HAP-1 (cell line): ENCODE measurements around the gene RNF145.
"Not testable (repeated sequence)": the region's sequence is repeated elsewhere in the genome, so short reads cannot be mapped to it uniquely, and the experiment has no call there.

ENCODE experiments used
- DNase-seq, 2 experiments: peaks; one replicate each; pipeline ENCODE4 v3.0.0-alpha.2; 2016 to 2020; ENCODE audit warnings: low spot score in 2 of 2
- H3K27me3 ChIP-seq: fragments of 250-450 bp; sonication (Bioruptor Pico); 2 replicates; pipeline ENCODE4 v1.5.1; 2020; ENCODE audit warnings: low read depth, mild to moderate bottlenecking, moderate library complexity
- H3K36me3 ChIP-seq: fragments of 250-450 bp; sonication (Bioruptor Pico); replicated peaks from 2 replicates; pipeline ENCODE4 v1.5.1; 2020; ENCODE audit warnings: mild to moderate bottlenecking
- H3K4me1 ChIP-seq: fragments of 250-450 bp; sonication (Bioruptor Pico); 2 replicates; pipeline ENCODE4 v1.5.1; 2020; ENCODE audit warnings: mild to moderate bottlenecking
- H3K4me3 ChIP-seq: fragments of 250-450 bp; sonication (Bioruptor Pico); 2 replicates; pipeline ENCODE4 v1.5.1; 2020; ENCODE audit warnings: mild to moderate bottlenecking, moderate library complexity
- H3K9me3 ChIP-seq: fragments of 250-450 bp; sonication (Bioruptor Pico); 2 replicates; pipeline ENCODE4 v1.5.1; 2020; ENCODE audit warnings: mild to moderate bottlenecking, moderate library complexity
- in situ Hi-C: fragments of 300-500 bp; cut with MboI; formaldehyde crosslinking; loops from 3 replicates; pipeline ENCODE4 v1.14.3; 2020; ENCODE audit warnings: low sequenced_read_pairs, inconsistent platforms, mixed read lengths

RNF145 gene

DNA sequence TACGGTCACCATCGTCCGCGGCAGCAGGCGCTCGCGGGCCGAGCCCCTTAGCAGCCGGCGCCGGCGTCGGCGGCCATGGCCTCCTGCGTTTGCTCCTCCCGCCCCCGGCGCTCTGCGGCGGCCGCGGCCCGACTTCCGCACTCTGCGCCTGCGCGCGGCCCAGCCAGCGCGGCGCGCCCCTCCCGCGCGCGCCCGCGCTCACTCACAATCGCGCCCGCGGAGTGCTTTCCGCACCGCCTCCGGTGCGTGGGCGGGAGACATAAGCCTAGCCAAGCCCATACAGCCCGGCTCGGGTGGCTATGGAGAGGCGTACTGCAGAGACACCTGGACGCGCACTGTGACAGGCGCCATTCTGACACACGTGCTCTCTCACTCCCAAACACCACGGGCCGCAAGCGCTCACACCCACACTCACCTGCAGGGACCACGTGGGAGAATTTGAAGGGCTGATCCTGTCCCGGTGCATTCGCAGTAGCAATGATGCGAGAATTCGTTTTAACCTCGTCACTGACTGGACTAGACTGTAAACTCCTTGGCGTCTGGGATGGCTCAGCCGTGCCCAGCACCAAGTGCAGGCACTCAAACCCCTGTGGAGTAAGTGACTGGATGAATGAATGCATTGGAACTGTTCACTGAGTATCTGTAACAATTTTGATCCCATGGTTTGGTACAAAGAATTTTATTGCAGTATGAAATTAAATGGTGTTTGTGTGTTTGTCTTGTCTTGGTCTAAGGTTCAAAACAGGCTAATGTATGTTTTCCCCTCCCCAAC lies at the start of gene RNF145:
Gene RNF145, minus strand, starts transcription at position 116 of the 772 bp plus-strand sequence. CDS start 5,936 bp downstream, outside the sequence.
- no peaks in the 10 kb centered on the region for H3K9me3 ChIP-seq
- no peaks in the 10 kb centered on the region for H3K27me3 ChIP-seq
- peaks cover 39% of the 10 kb centered on the region for H3K4me1 ChIP-seq
- in situ Hi-C loops = loop anchor here (10.0 kb wide), 1 partner anchor 55 kb away; the partner anchor contains the start of gene UBLCP1
- H3K4me3 ChIP-seq = peak within 1 kb of the TSS; percentile 60
- no peaks in the 10 kb centered on the region for H3K36me3 ChIP-seq
- peak; percentile 56 to 81 for DNase-seq

GRCh38 chr5:159258361-159258760 lies 49.0 kb upstream of the RNF145 start:
- no peaks in the 10 kb centered on the region for H3K9me3 ChIP-seq
- no peaks in the 10 kb centered on the region for H3K36me3 ChIP-seq
- H3K4me3 ChIP-seq = no peak overlapping the region
- peaks cover 13% of the 10 kb centered on the region for H3K4me1 ChIP-seq
- in situ Hi-C loops = no loop called here
- no peaks in the 10 kb centered on the region for H3K27me3 ChIP-seq
- DNase-seq = peak; percentile 48 to 84

- Histone ChIP-seq H3K9me3 (no peaks in the 10 kb centered on the region), H3K4me1 (peaks cover 13% of the 10 kb centered on the region), H3K36me3 (no peaks in the 10 kb centered on the region), H3K27me3 (no peaks in the 10 kb centered on the region), H3K4me3 (no peak overlapping the region)
- no peak for DNase-seq
- in situ Hi-C loops = no loop called here
Measured at GRCh38 chr5:159257629-159258283, 48.4 kb upstream of the RNF145 start.

- no peak for DNase-seq
Measured at GRCh38 chr5:159257007-159257406, 47.7 kb upstream of the RNF145 start.

GRCh38 chr5:159252195-159252594 lies 42.8 kb upstream of the RNF145 start:
- no peaks in the 10 kb centered on the region for H3K27me3 ChIP-seq
- no peaks in the 10 kb centered on the region for H3K36me3 ChIP-seq
- H3K4me1 ChIP-seq = no peaks in the 10 kb centered on the region; the same call in 1 of the 2 replicates
- H3K4me3 ChIP-seq = no peak overlapping the region
- no peak for DNase-seq
- in situ Hi-C loops = no loop called here
- H3K9me3 ChIP-seq = no peaks in the 10 kb centered on the region

More at GRCh38 chr5:159257007-159257406, 47.7 kb upstream of the RNF145 start:
- H3K36me3 ChIP-seq = no peaks in the 10 kb centered on the region
- no peak overlapping the region for H3K4me3 ChIP-seq
- no peaks in the 10 kb centered on the region for H3K27me3 ChIP-seq
- H3K9me3 ChIP-seq = no peaks in the 10 kb centered on the region
- in situ Hi-C loops = no loop called here
- peaks cover 7% of the 10 kb centered on the region for H3K4me1 ChIP-seq

DNA sequence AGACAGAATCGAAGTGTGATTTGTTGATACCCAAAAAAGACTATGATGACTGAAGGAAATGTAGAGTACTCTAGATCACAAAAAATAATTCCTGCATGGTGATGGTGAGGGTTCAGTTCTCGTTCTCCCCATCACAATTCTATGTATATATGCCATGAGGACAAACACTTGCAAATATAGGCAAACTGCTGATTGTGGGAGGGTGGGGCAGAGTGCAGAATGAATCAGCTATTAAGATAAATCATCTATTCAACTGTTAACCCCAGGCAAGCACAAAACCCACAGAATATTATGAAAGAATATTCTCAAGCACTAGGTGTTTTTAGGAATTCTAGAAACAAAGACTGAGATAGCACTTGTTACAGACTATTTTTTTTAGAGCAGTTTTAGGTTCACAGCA lies 39.8 kb upstream of the RNF145 start:
- in situ Hi-C loops = no loop called here
- Histone ChIP-seq H3K27me3 (no peaks in the 10 kb centered on the region), H3K4me1 (peaks cover 6% of the 10 kb centered on the region), H3K4me3 (no peak overlapping the region), H3K9me3 (no peaks in the 10 kb centered on the region), H3K36me3 (no peaks in the 10 kb centered on the region)
- DNase-seq = no peak

DNA sequence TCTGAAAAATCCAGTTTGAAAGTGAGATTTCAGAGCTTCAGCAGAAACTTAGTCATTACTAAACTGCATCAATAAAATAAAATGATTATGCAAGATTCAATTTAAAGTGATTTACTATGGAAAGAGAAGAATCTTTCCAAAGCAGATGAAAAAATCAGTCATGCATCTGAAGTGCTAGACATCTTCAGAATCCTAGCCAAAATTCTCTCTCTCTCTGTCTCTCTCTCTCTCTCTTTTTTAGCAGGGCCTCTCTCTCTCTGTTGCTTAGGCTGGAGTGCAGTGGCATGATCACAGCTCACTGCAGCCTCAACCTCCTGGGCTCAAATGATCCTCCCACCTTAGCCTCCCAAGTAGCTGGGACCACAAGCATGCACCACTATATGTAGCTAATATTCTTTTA lies 35.5 kb upstream of the RNF145 start:
- no peak for DNase-seq
- Histone ChIP-seq H3K27me3 (no peaks in the 10 kb centered on the region), H3K4me1 (peaks cover 6% of the 10 kb centered on the region), H3K4me3 (no peak overlapping the region), H3K9me3 (no peaks in the 10 kb centered on the region), H3K36me3 (no peaks in the 10 kb centered on the region)
- in situ Hi-C loops = no loop called here

- Histone ChIP-seq H3K4me3 (no peak overlapping the region), H3K36me3 (no peaks in the 10 kb centered on the region), H3K27me3 (no peaks in the 10 kb centered on the region), H3K4me1 (peaks cover 6% of the 10 kb centered on the region), H3K9me3 (no peaks in the 10 kb centered on the region)
- in situ Hi-C loops = no loop called here
- no peak for DNase-seq
Measured at GRCh38 chr5:159244163-159244562, 34.8 kb upstream of the RNF145 start.

DNA sequence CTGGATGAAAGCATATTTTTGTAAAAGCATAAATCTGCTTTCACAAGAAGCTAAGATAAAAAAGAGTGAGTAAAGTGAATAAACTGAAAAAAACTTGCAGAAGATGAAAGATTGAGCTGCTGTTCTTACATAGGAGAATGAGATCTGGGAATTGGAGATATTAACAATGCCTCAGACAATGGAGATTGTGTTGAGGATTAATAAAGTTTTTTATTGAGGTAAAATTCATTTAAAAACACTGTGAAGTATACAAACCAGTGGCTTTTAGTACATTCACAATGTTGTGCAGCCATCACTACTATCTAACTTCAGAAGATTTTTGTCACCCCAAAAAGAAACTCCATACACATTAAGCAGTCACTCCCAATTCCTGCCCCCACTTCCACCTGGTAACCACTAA lies 34.0 kb upstream of the RNF145 start:
- H3K4me1 ChIP-seq = peaks cover 6% of the 10 kb centered on the region
- in situ Hi-C loops = no loop called here
- DNase-seq = no peak
- no peak overlapping the region for H3K4me3 ChIP-seq
- no peaks in the 10 kb centered on the region for H3K9me3 ChIP-seq
- no peaks in the 10 kb centered on the region for H3K27me3 ChIP-seq
- no peaks in the 10 kb centered on the region for H3K36me3 ChIP-seq

DNA sequence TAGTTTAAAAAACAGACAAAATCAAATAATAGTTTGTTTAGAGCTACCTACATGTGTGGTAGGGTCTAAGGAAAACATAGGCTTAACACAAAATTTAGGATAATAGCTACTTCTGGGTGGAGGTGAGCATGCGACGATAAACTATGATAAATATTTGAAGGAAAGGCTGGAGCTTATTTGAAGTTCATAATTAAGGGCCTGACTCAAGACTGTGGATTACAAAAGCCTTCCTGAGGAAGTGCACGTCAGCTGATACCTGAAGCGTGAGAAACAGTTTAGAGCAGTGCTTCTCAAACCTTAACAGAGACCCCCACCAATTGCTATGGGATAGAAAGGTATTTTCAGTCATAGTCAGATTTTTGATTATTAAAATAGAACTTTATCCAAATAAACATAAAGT lies 33.3 kb upstream of the RNF145 start:
- DNase-seq = no peak
- in situ Hi-C loops = no loop called here
- Histone ChIP-seq H3K27me3 (no peaks in the 10 kb centered on the region), H3K4me3 (no peak overlapping the region), H3K4me1 (peaks cover 6% of the 10 kb centered on the region), H3K9me3 (no peaks in the 10 kb centered on the region), H3K36me3 (no peaks in the 10 kb centered on the region)

GRCh38 chr5:159241946-159242552 lies 32.7 kb upstream of the RNF145 start:
- Histone ChIP-seq H3K4me1 (peaks cover 6% of the 10 kb centered on the region), H3K9me3 (no peaks in the 10 kb centered on the region), H3K4me3 (no peak overlapping the region), H3K36me3 (no peaks in the 10 kb centered on the region), H3K27me3 (no peaks in the 10 kb centered on the region)
- in situ Hi-C loops = no loop called here
- DNase-seq = no peak

DNA sequence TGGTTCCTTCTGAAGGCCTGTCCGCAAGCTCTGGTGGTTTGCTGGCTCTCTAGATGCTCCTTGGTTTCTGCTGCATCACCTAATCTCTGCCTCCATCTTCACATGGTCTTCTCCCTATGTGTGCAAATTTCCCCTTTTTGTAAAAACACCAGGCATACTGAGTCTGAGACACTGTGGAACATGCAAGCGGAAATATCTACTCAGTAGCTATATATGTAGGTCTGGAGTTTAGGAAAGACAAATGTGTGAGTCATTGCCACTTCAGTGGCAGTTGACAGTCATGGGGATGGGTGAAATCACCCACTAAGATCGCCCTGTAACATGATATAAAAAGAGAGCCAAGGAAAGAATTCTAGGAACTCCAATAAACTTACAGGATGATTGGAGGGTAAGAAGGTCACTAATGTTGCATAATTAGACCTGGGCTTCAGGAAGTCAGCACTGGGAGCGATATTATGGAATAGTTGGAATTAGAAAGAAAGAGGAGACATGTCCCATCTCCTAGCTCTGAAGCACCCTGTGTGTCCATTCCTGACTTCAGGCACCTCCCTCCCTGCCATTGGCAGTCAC lies 31.0 kb upstream of the RNF145 start:
- H3K9me3 ChIP-seq = no peaks in the 10 kb centered on the region
- H3K4me3 ChIP-seq = no peak overlapping the region
- peaks cover 6% of the 10 kb centered on the region for H3K4me1 ChIP-seq
- H3K36me3 ChIP-seq = no peaks in the 10 kb centered on the region
- in situ Hi-C loops = no loop called here
- no peaks in the 10 kb centered on the region for H3K27me3 ChIP-seq
- DNase-seq = no peak

DNA sequence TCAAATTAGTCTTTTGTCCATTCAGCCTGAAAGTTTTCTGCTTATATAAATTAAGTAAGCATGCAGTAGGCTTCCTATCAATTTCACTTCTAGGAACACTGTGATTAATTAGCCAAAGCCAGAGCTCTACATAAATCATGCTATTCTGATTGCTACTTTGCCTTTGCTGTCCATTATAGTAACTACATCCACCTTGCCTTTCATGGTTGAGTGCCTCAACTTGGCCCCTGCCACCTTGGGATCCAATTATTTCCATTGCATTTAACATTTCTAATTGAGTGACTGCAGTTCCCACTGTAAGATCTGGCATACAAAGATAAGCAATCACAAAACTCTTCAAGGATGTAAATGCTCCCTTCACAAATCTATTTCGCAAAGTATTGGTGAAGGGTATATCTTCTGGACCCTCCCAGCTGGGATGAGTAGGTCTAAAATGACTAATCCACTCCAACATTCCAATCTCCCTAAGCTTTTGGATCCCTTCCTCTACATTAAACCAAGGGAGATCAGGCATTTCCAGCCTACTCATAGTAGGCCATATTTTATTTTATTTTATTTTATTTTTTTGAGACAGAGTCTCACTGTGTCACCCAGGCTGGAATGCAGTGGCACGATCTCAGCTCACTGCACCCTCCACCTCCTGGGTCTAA lies 26.6 kb upstream of the RNF145 start:
- H3K4me1 ChIP-seq, H3K27me3 ChIP-seq, H3K9me3 ChIP-seq, H3K36me3 ChIP-seq, in situ Hi-C loops, DNase-seq, H3K4me3 ChIP-seq: not testable (repeated sequence)
